Stomach (tissue), 9 donors: Measurements from ENCODE around the gene TTC3. TPM values are rescaled to one million over a fixed set of nuclear protein-coding genes. Genes with fewer than 3 reads are reported as not detected.

Experiments used
- DNase-seq, 2 donors: peaks; one replicate each; pipeline versions ENCODE4 v3.0.0 to v3.0.0-alpha.2; 2013 to 2019
- H3K27ac ChIP-seq, 5 donors: fragments of 200-600 bp in 4 of 5; sonication (generic) in 4 of 5; one replicate each; pipeline ENCODE4 v1.5.1; 2013 to 2019; ENCODE audit warnings: mild to moderate bottlenecking in 1 of 5, moderate library complexity in 1 of 5
- H3K27me3 ChIP-seq, 3 donors: fragments of 200-600 bp; sonication (generic); one replicate each; pipeline ENCODE4 v1.5.1; 2017 to 2019; ENCODE audit warnings: mixed run types in 1 of 3
- H3K36me3 ChIP-seq, 4 donors: fragments of 200-600 bp; sonication (generic); 1 replicate in 3 of 4; 2 replicates in 1 of 4; pipeline ENCODE4 v1.5.1; 2016 to 2019
- H3K4me1 ChIP-seq, 4 donors: fragments of 200-600 bp; sonication (generic); one replicate each; pipeline ENCODE4 v1.5.1; 2016 to 2019
- H3K4me3 ChIP-seq, 4 donors: fragments of 200-600 bp; sonication (generic) in 3 of 4; one replicate each; pipeline ENCODE4 v1.5.1; 2016 to 2019; ENCODE audit warnings: mild to moderate bottlenecking in 1 of 4
- H3K9me3 ChIP-seq, 4 donors: fragments of 200-600 bp; sonication (generic); one replicate each; pipeline ENCODE4 v1.5.1; 2016 to 2019
- CTCF ChIP-seq, 7 experiments: fragments of 450-650 bp in 4 of 7; fragments of 200-600 bp in 3 of 7; sonication (generic) in 3 of 7; IDR thresholded peaks; one replicate each; pipeline ENCODE4 v1.5.1; 2016 to 2019; ENCODE audit warnings: antibody characterized with exemption in 7 of 7, control low read depth in 2 of 7, mild to moderate bottlenecking in 1 of 7
- EP300 ChIP-seq: sonication (generic); formaldehyde crosslinking; IDR thresholded peaks from one replicate; pipeline ENCODE4 v1.6.1; 2017; ENCODE audit warnings: antibody characterized with exemption
- POLR2A ChIP-seq, 4 donors: fragments of 450-650 bp; IDR thresholded peaks; one replicate each; pipeline ENCODE4 v1.6.1; 2016; ENCODE audit warnings: antibody characterized with exemption in 4 of 4, control low read depth in 2 of 4, mild to moderate bottlenecking in 1 of 4, moderate library complexity in 1 of 4
- POLR2AphosphoS5 ChIP-seq, 3 donors: sonication (generic); formaldehyde crosslinking; IDR thresholded peaks; one replicate each; pipeline ENCODE4 v1.6.1; 2016; ENCODE audit warnings: antibody characterized with exemption in 3 of 3
- WGBS, 5 donors: extraction: QIAGEN DNeasy Blood & Tissue Kit in 3 of 5; methylation state at CpG; one replicate each; pipeline versions ENCODE4 v1.1.5 to v1.1.7; 2013 to 2018; 5-methylcytosine and 5-hydroxymethylcytosine counted together
- intact Hi-C: fragments of 100-400 bp; cut with DNase I; formaldehyde crosslinking; loops from one replicate; pipeline ENCODE4 v1.15.1; 2023; ENCODE audit warnings: low total_unique reads
- polyA plus RNA-seq, 3 donors: library from polyadenylated mRNA; stranded (reverse); fragments of 200-250 nt; gene quantifications; one replicate each; pipeline ENCODE4 v1.2.3, GENCODE V29; 2013
- total RNA-seq, 5 donors: library from RNA; depleted of rRNA; stranded (reverse); fragments of >200 nt; gene quantifications; one replicate each; pipeline versions ENCODE4 v1.1.0 to v1.2.3, GENCODE V29; 2014 to 2016
- donor health status: healthy with polysubstance abuse.
- donor health status: Bipolar disorder and iron deficiency.
- donor health status: healthy.

The TTC3 gene
- total and polyA plus RNA-seq, 8 donors, result 17.5 to 538 (median 143) TPM

- no peaks in the 10 kb centered on the region for H3K4me1 ChIP-seq
- intact Hi-C loops, result no loop called here
- DNase-seq, result no peak
- H3K36me3 ChIP-seq, result peaks cover 43 to 95% (median 92%) of the 10 kb centered on the region in 4 donors
- no peaks in the 10 kb centered on the region for H3K9me3 ChIP-seq
- H3K27ac ChIP-seq, result no peak overlapping the region
- 88 to 92% (median 90%) methylated on average over 19 of the region's 19 CpGs for WGBS, 5 donors
- no peaks in the 10 kb centered on the region for H3K27me3 ChIP-seq
- TF ChIP-seq POLR2A (IDR thresholded peaks at IDR 0.05) (no peak), EP300 (no peak), CTCF (IDR thresholded peaks at IDR 0.05) (no peak)
- no peak overlapping the region for H3K4me3 ChIP-seq
Measured at GRCh38 chr21:37232274-37233018, 159.4 kb downstream of the TTC3 start.

DNA sequence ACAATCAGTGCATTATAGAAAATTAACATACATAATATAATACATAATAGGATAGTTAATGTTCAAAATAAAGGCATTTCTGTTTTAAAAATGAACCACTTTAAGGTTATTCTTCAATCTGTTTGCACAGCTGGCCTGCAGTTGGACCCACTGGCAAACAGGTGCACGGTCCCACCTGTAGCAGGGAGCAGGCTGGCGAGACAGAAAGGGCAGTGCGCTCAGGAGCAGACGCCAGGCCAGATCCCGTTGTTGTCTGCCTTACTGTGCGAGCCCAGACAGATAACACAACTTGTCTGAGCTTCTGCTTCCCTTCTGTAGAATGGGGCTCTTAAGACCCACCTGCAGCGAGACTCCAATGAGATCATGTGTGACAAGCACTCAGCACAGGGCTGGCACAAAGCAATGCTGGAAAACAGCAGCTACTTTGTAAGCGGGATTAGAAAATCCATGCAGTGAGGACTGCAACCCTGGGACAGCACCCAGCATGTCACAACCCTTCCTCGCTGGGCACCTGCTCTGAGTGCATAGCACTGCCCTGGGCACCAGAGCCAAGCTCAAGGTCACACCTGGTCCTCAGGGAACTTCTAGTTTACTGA is 160.6 kb downstream of the TTC3 start:
- intact Hi-C loops, result no loop called here
- H3K9me3 ChIP-seq, result no peaks in the 10 kb centered on the region
- H3K36me3 ChIP-seq, result peaks cover 31 to 95% (median 92%) of the 10 kb centered on the region in 4 donors
- TF ChIP-seq POLR2AphosphoS5 (IDR thresholded peaks at IDR 0.05) (no peak), POLR2A (IDR thresholded peaks at IDR 0.05) (no peak)
- DNase-seq, result no peak
- no peak overlapping the region for H3K27ac ChIP-seq
- 73 to 92% (median 87%) methylated on average over 9 of the region's 9 CpGs for WGBS, 5 donors
- no peak overlapping the region for H3K4me3 ChIP-seq
- H3K4me1 ChIP-seq, result no peaks in the 10 kb centered on the region
- no peaks in the 10 kb centered on the region for H3K27me3 ChIP-seq

DNA sequence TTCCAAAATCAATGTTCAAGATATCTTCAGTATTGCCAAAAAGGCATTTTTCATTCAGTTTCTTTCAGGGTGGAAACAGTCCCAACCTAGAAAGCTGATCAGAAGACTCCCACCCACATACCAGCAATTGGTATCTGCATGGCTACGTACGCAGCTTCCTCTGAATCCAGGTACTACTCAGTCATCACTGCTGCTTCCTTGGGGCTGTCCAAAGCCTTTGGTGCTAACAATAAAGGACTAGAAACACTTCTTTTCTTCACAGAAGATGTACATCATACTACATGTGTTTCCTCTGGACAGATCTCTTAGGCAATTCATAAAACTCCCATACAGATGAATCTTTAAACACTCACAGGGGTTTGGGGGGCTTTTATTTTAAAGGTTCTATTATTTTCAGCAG is 164.3 kb downstream of the TTC3 start:
- H3K9me3 ChIP-seq, result no peaks in the 10 kb centered on the region
- H3K4me1 ChIP-seq, result no peaks in the 10 kb centered on the region
- WGBS, 5 donors, result 94 to 99% (median 96%) methylated on average over 2 of the region's 2 CpGs
- H3K27me3 ChIP-seq, result no peaks in the 10 kb centered on the region
- H3K36me3 ChIP-seq, result peaks cover 17 to 88% (median 85%) of the 10 kb centered on the region in 4 donors
- H3K4me3 ChIP-seq, result no peak overlapping the region
- TF ChIP-seq EP300, result no peak
- TF ChIP-seq POLR2A (IDR thresholded peaks at IDR 0.05), result no peak
- no peak for DNase-seq
- intact Hi-C loops, result no loop called here
- H3K27ac ChIP-seq, result no peak overlapping the region

DNA sequence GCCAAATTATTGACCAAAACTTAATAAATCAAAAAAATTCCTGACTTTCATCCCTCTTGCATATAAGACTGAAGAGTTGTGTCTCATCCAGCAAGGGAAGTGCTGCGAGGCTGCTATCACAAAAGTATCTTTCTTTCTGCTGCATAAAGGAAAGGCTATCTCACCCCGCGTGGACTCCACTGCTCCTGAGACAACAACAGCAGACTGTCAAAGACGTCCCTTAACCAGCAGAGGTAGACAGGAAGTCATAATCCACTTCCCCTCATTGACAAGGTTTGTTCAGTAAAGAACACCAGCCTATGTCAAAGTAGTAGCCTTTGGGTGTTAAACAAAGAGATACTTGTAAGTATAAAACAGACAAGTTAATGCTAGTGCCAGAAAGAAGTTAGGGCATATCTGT is 164.7 kb downstream of the TTC3 start:
- Histone ChIP-seq H3K4me1 (no peaks in the 10 kb centered on the region), H3K36me3 (peaks cover 15 to 84% (median 80%) of the 10 kb centered on the region in 4 donors), H3K4me3 (no peak overlapping the region), H3K27ac (no peak overlapping the region), H3K27me3 (no peaks in the 10 kb centered on the region), H3K9me3 (no peaks in the 10 kb centered on the region)
- no peak for DNase-seq
- WGBS, 5 donors, result 46 to 60% (median 52%) methylated on average over 4 of the region's 4 CpGs
- intact Hi-C loops, result no loop called here
- TF ChIP-seq EP300, result no peak
- TF ChIP-seq POLR2AphosphoS5 (IDR thresholded peaks at IDR 0.05), result no peak
- no peak for TF ChIP-seq CTCF (IDR thresholded peaks at IDR 0.05)
- TF ChIP-seq POLR2A (IDR thresholded peaks at IDR 0.05), result no peak

GRCh38 chr21:37240978-37241377 is 167.9 kb downstream of the TTC3 start:
- Histone ChIP-seq H3K27me3 (no peaks in the 10 kb centered on the region), H3K36me3 (peaks cover 6 to 54% (median 53%) of the 10 kb centered on the region in 4 donors), H3K4me3 (no peak overlapping the region), H3K9me3 (no peaks in the 10 kb centered on the region), H3K27ac (no peak overlapping the region), H3K4me1 (peaks cover 0 to 18% (median 0%) of the 10 kb centered on the region in 4 donors)
- WGBS, 5 donors, result 82 to 94% (median 90%) methylated on average over 8 of the region's 8 CpGs
- TF ChIP-seq POLR2AphosphoS5 (IDR thresholded peaks at IDR 0.05) (no peak), EP300 (no peak)
- DNase-seq, result no peak
- intact Hi-C loops, result no loop called here

DNA sequence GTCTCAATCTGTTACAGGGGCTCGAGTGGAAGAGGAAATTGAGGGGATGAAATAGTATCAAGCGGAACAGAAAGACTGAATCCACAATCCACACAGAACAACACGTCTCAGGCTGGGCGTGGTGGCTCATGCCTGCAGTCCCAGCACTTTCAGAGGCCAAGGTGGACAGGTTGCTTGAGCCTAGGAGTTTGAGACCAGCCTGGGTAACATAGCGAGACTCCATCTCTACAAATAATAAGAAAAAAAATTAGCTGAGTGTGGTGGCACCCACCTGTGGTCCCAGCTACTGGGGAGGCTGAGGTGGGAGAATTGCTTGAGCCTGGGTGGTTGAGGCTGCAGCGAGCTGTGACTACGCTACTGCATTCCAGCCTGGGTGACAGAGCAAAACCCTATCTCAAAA is 168.4 kb downstream of the TTC3 start:
- TF ChIP-seq CTCF (IDR thresholded peaks at IDR 0.05), result no peak
- no peak for TF ChIP-seq EP300
- TF ChIP-seq POLR2AphosphoS5 (IDR thresholded peaks at IDR 0.05), result no peak
- no peak for TF ChIP-seq POLR2A (IDR thresholded peaks at IDR 0.05)
- intact Hi-C loops, result no loop called here
- Histone ChIP-seq H3K4me3 (no peak overlapping the region), H3K27ac (no peak overlapping the region), H3K27me3 (no peaks in the 10 kb centered on the region), H3K4me1 (peaks cover 0 to 18% (median 2%) of the 10 kb centered on the region in 4 donors), H3K9me3 (no peaks in the 10 kb centered on the region), H3K36me3 (peaks cover 6 to 50% (median 50%) of the 10 kb centered on the region in 4 donors)
- DNase-seq, result no peak
- 79 to 90% (median 87%) methylated on average over 7 of the region's 7 CpGs for WGBS, 5 donors
